ENCODE measurements around the gene FBXO15.

DNA sequence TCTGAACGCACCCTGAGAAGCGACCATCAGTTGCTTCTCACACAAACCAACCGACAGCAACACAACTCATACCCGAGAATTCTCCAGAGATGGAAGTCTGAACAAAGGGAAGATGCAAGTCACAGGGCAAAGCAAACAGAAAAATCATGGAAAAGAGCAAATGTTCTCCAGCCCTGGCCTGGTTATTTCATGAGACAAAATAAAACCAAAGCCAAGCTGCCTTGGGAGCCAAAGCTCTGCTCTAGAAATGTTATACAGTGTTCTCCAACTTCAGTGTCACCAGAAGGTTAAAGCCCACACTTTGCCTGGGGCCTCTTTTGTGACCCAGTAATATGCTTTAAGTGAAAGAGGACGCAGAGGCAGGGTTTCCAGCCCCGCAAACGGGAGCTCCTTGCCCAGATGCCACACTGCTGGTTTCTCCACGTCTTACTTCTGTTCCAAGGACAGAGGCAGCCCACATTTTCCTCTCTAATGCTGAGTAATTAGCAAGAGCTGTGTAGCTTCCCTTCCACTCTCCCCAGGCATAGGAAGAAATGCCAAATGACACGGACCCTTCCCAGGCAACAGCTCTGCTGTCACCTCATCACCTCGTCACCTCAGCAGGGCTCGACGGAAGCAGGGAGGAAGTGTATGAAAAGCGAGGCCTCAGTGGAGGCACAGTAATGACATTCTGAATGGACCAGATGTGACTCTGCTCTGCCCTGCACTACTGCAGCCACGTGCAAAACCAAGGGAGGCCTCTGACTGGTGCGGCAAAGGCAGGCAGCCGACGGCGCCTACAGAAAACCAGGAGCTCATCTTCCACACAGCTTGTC lies 64.7 kb downstream of the FBXO15 start:
- no peak for TF ChIP-seq JUN (CRISPR knock-in tag; IDR thresholded peaks at IDR 0.05)
- TF ChIP-seq SNAPC5 (CRISPR knock-in tag; IDR thresholded peaks at IDR 0.05; ENCODE audit: borderline replicate concordance): no peak
- no peak for TF ChIP-seq ZBTB34 (CRISPR knock-in tag; IDR thresholded peaks at IDR 0.05)
- TF ChIP-seq ZNF124 (CRISPR knock-in tag; IDR thresholded peaks at IDR 0.05): no peak
- TF ChIP-seq SMAD9 (CRISPR knock-in tag; IDR thresholded peaks at IDR 0.05): no peak
- no peak for TF ChIP-seq MIER2 (CRISPR knock-in tag; IDR thresholded peaks at IDR 0.05)
- no peak for TF ChIP-seq SMAD3 (CRISPR knock-in tag; IDR thresholded peaks at IDR 0.05)
- TF ChIP-seq ZFP37 (CRISPR knock-in tag; IDR thresholded peaks at IDR 0.05; ENCODE audit: borderline replicate concordance): no peak
- no peak for TF ChIP-seq EZH2 (conservative IDR thresholded peaks at IDR 0.05; ENCODE audit: low read depth, low read length)
- TF ChIP-seq, protein P1, sequence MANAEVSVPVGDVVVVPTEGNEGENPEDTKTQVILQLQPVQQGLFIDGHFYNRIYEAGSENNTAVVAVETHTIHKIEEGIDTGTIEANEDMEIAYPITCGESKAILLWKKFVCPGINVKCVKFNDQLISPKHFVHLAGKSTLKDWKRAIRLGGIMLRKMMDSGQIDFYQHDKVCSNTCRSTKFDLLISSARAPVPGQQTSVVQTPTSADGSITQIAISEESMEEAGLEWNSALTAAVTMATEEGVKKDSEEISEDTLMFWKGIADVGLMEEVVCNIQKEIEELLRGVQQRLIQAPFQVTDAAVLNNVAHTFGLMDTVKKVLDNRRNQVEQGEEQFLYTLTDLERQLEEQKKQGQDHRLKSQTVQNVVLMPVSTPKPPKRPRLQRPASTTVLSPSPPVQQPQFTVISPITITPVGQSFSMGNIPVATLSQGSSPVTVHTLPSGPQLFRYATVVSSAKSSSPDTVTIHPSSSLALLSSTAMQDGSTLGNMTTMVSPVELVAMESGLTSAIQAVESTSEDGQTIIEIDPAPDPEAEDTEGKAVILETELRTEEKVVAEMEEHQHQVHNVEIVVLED (CRISPR knock-in tag; IDR thresholded peaks at IDR 0.05; ENCODE audit: borderline replicate concordance): no peak
